Activated CD4-positive, alpha-beta T cell treated with anti-CD3 and anti-CD28 coated beads for 4 hours (primary cell): ENCODE data around the gene SF3B5.
"Not testable (repeated sequence)": the region's sequence is repeated elsewhere in the genome, so short reads cannot be mapped to it uniquely, and the experiment has no call there.

ENCODE experiments used
- DNase-seq, 2 donors: peaks; one replicate each; pipeline ENCODE4 v3.0.0-alpha.2; 2020

SF3B5 gene

GRCh38 chr6:144095134-144096002 is at the start of gene SF3B5:
SF3B5 (minus strand) TSS chr6:144095573; CDS start chr6:144095497, 76 bp downstream.
- DNase-seq: peak; percentile 96 to 97

DNA sequence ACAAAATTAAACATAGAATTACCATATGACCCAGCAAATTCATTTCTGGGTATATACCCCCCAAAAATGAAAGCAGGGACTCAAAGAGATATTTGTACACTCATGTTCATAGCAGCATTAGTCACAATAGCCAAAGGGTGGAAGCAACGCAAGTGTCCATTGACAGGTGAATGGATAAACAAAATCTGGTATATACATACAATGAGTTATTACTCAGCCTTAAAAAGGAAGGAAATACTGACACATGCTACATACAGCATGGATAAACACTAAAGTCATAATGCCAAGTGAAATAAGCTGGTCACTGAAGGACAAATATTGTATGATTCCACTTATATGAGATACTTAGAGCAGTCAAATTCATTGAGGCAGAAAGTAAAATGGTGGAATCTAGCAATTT is 49.6 kb upstream of the SF3B5 start:
- no peak for DNase-seq

- DNase-seq: no peak
Observed at GRCh38 chr6:144143878-144144277, 48.5 kb upstream of the SF3B5 start.

GRCh38 chr6:144143106-144143505 is 47.7 kb upstream of the SF3B5 start:
- no peak for DNase-seq

DNA sequence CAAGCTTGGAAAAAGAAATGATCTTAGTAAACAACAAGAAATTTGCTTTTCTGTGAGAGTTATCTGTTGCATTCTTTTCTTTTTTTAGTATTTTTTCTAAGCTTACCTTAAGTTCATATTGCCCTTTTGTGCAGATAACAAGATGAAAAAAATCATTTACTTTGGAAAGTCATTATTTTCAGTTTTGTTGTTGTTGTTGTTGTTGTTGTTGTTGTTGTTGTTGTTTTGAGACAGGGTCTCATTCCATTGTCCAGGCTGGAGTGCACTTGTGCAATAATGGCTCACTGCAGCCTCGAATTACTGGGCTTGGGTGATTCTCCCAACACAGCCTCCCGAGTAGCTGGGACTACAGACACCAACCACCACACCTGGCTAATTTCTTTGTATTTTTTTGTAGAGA is 46.1 kb upstream of the SF3B5 start:
- DNase-seq: no peak

DNA sequence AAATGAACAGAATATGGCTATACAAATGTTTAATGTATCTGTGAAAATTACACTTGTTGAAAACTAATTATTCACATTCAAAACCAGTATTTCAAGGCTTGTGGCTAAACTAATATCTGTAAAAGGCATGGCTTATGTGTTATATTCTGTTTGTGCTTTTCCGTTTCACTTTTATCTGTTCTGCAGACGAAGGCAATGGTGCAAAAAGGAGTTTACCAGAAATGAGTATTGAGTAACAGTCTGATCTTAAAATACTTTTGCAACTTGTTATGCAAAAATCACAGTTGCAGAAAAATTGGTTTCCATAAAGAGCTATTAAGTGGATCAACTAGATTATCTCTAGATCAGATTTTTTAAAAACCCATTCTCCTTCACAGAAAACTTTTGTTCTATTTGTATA is 45.5 kb upstream of the SF3B5 start:
- DNase-seq: no peak

GRCh38 chr6:144139817-144140216 is 44.4 kb upstream of the SF3B5 start:
- no peak for DNase-seq

GRCh38 chr6:144138542-144138941 is 43.2 kb upstream of the SF3B5 start:
- DNase-seq: no peak

- DNase-seq: no peak
Observed at GRCh38 chr6:144134737-144135136, 39.4 kb upstream of the SF3B5 start.

DNA sequence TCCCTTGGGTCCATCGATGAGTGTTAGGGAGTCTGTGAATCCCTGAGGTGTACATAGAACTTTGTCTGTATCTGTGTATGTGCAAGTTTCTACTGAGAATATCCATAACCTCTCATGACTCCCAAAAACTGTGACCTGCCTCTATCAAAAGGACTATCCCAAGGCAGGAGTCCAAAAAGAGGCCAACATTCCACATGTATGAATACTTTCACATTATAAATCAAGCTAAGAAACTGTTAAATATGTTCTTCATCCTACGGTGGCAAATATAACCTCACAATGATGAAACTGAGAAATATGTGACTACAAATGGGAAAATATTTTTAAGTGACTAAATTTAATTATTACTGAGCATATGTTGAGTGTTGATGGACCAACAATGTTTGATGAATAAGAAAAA is 38.8 kb upstream of the SF3B5 start:
- DNase-seq: no peak

DNA sequence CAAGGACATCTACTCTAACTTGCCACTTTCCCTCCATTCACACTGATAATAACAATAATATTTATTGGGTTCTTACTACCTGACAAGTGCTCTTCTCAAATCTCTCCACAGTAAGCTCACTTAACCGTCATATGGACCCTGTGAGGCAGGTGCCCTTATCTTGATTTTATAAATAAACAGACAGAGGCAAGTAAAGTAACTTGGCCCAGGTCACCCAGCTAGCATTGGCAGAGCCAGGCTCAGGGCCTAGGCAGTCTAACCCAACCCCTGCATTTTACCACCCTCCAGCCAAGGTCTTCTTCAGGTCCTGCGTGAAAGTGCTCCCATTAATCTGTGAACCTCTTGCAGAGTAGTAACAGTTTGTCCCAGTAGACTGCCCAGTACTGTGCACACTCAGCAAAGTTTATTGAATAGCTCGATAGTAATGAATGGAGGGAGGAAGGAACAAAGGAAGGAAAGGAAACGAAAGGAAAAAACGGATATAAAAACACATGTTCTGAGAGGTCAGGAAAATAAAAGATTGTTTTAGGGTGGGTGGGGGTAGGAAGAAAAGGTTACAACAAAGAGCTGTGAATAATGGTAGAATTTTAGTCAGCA is 38.0 kb upstream of the SF3B5 start:
- no peak for DNase-seq

GRCh38 chr6:144132167-144132690 is 36.9 kb upstream of the SF3B5 start:
- DNase-seq: not testable (repeated sequence)

- DNase-seq: no peak
Observed at GRCh38 chr6:144131248-144131709, 35.9 kb upstream of the SF3B5 start.

DNA sequence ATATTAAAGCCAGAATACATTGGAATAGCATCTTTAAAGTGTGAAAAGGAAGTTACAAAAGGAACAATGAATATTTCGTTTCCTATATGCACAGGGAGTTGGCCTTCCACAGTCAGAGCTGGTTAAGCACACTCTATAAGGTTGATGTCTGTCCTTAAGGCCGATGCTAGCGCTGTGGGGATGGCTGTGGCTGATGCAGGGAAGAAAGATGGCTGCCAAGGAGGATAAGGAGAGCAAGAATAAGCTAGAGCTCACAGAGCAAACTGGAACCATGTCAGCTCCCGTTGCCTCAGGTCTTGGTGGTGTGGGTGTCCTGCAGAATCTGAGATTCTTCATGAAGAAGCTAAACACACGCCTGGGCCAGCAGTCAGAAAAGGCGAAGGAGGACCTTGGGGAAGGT is 34.1 kb upstream of the SF3B5 start:
- DNase-seq: no peak

DNA sequence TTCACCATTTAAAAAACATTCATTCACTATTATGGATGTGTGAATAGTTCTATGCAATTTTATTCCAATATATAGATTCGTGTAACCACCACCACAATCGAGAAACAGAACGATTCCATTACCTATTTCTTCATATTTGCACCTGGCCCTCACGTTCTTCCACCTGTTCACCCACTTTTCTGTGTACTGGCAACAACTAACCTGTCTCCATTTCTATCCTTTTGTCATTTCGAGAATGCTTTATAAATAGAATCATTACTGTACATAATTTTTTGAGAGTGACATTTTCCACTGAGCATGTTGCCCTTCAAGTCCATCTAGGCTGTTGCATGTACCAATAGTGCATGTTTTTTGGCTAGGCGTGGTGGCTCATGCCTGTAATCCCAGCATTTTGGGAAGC is 31.7 kb upstream of the SF3B5 start:
- DNase-seq: no peak

DNA sequence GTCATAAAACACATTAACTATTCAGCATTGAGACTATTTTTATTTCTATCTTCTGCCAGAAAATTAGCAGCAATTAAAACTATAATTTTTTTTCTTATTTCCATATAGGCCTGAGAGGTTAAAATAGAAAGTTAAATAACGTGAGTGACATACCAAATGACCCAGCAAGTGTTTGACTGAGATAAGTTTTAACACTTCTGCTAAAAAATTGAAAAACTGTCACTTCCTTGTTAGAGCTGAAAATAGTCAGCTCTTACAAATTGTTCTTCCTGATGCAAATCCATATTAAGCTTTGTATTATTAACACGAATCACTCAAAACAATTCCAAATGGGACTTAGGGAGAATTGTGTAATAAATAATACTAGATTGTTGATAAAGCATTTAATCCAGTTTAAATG is 28.5 kb upstream of the SF3B5 start:
- DNase-seq: no peak

- no peak for DNase-seq
Observed at GRCh38 chr6:144123421-144123820, 28.0 kb upstream of the SF3B5 start.

DNA sequence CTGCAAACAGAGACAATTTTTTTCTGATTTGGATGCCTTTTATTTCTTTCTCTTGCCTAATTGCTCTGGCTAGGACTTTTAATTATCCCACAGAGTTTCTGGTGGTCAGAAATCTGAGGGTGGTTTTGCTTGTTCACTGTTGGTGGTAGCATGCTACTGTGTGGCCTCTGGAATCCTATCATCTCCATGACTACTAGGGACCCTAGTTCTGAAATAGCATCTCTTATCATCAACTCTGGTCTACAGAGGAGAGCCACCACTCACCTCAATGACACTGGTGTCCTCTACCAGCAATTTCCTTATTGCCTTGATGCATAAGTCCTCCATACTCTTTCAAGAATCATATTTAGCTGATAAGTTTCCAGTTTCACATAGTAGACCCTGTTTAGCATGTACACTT is 27.5 kb upstream of the SF3B5 start:
- DNase-seq: no peak

DNA sequence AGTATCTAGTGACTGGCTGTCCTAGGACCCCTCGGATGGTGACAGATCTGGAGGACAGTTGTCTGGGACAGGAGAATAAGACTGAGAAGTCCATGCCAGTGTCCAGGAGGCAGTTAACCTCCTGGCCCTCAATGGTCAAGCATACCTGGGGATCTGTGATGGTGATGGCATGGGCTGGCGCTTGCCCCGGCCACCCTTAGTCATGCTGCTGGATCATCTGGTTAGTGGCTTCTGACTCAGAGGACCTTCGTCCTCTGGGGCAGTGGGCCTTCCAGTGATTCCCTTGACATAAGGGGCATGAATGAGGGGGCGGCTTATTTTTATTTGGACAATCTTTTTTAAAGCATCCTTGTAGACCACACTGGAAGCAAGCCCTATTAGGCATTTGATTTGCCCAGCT is 24.0 kb upstream of the SF3B5 start:
- DNase-seq: no peak

DNA sequence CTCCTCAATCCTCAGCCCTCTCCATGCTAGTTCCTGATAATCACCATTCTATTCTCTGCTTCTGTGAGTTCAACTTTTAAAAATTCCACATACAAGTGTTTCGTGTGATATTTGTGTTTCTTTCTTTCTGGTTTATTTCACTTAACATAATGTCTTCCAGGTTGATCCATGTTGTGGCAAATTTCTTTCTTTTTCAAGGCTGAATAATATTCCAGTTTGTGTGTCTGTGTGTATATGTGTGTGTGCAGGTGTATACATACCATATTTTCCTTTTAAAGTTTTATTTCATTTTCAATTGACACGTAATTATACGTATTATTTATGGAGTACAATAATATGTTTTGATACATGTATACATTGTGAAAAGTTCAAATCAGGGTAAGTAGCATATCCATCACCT is 19.8 kb upstream of the SF3B5 start:
- no peak for DNase-seq

- no peak for DNase-seq
Observed at GRCh38 chr6:144113366-144113765, 18.0 kb upstream of the SF3B5 start.

GRCh38 chr6:144110210-144110609 is 14.8 kb upstream of the SF3B5 start:
- DNase-seq: no peak

DNA sequence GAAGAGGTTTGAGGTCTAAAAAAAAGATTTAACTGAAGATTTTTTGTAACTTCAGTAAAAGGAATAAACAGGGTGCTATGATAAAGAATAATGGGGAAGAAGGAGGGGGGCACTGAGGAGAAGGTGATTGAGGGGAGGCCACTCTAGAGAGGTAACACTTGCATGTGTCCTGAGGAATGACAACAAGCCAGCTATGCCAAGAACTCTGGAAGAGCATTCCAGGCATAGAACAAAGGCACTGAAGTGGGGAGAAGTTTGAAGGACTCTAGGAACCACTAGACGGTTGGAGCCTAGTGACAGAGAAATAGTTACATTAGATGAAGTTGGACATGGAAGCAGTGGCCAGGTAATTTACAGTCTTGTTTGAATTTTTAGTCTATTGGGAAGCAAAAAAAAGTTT is 10.8 kb upstream of the SF3B5 start:
- DNase-seq: no peak

GRCh38 chr6:144104898-144105487 is 9.6 kb upstream of the SF3B5 start:
- peak; percentile 19 to 63 for DNase-seq
